PC-3 (cell line): ENCODE results near the gene SEZ6L2. TPM values are rescaled to one million over a fixed set of nuclear protein-coding genes. Genes with fewer than 3 reads are reported as not detected.
"Not testable (repeated sequence)": the region's sequence is repeated elsewhere in the genome, so short reads cannot be mapped to it uniquely, and the experiment has no call there.

Experiments
- ATAC-seq: fragments of 200-7000 bp; cut with Tn5 transposase; 2 replicates; pipeline ENCODE4 v1.9.1; 2020; ENCODE audit warnings: mild to moderate bottlenecking, moderate library complexity
- BruUV-seq: library from RNA; stranded (reverse); fragments of 400-500 nt; replicated peaks from 2 replicates; lab custom pipeline; 2021; lab: Mats Ljungman, UMichigan
- CTCF ChIA-PET: fragments of 300-600 bp; sonication (Branson Sonifier 250); formaldehyde crosslinking; loops from one replicate; lab custom pipeline; 2022; ENCODE audit warnings: antibody characterized with exemption; lab: Charles Lee
- POLR2A ChIA-PET: fragments of 300-600 bp; sonication (Branson Sonifier 250); formaldehyde crosslinking; loops from one replicate; lab custom pipeline; 2022; ENCODE audit warnings: antibody characterized with exemption; ENCODE audit not compliant: unreplicated experiment; lab: Charles Lee
- DNase-seq: peaks from one replicate; pipeline ENCODE4 v3.0.0-alpha.2; 2015
- H2AFZ ChIP-seq: fragments of 300-600 bp; sonication (generic); 2 replicates; pipeline ENCODE4 v1.6.0; 2016; ENCODE audit warnings: antibody characterized with exemption, low read length
- H3F3A ChIP-seq: fragments of 300-600 bp; sonication (generic); one replicate; pipeline ENCODE4 v1.6.0; 2017; ENCODE audit warnings: antibody characterized with exemption, low read length, control low read depth, mild to moderate bottlenecking; ENCODE audit not compliant: unreplicated experiment
- H3K27ac ChIP-seq: fragments of 300-600 bp; sonication (generic); 2 replicates; pipeline ENCODE4 v1.5.1; 2016; ENCODE audit warnings: mild to moderate bottlenecking, low read length
- H3K27me3 ChIP-seq: fragments of 300-600 bp; sonication (generic); 2 replicates; pipeline ENCODE4 v1.6.1; 2016; ENCODE audit warnings: low read length, mixed read lengths
- H3K36me3 ChIP-seq: fragments of 300-600 bp; sonication (generic); 2 replicates; pipeline ENCODE4 v1.6.1; 2016; ENCODE audit warnings: low read depth, mixed run types, low read length, mixed read lengths
- H3K4me1 ChIP-seq: fragments of 300-600 bp; sonication (generic); 2 replicates; pipeline ENCODE4 v1.5.1; 2016; ENCODE audit warnings: low read length; ENCODE audit not compliant: insufficient read depth
- H3K4me2 ChIP-seq: fragments of 300-600 bp; sonication (generic); 2 replicates; pipeline ENCODE4 v1.6.0; 2016; ENCODE audit warnings: low read length
- H3K4me3 ChIP-seq: fragments of 300-600 bp; sonication (generic); 2 replicates; pipeline ENCODE4 v1.5.1; 2016; ENCODE audit warnings: mild to moderate bottlenecking, low read length, mixed read lengths
- H3K79me2 ChIP-seq: fragments of 300-600 bp; sonication (generic); 2 replicates; pipeline ENCODE4 v1.6.1; 2017; ENCODE audit warnings: low read length, mixed read lengths
- H3K9ac ChIP-seq: fragments of 300-600 bp; sonication (generic); 2 replicates; pipeline ENCODE4 v1.6.0; 2016; ENCODE audit warnings: mild to moderate bottlenecking, low read length
- H3K9me2 ChIP-seq: fragments of 300-600 bp; sonication (generic); replicated peaks from 2 replicates; pipeline ENCODE4 v1.6.1; 2016; ENCODE audit warnings: mixed run types, low read length, mixed read lengths
- H3K9me3 ChIP-seq: fragments of 300-600 bp; sonication (generic); 2 replicates; pipeline ENCODE4 v1.6.1; 2016; ENCODE audit warnings: low read length, mixed read lengths
- H4K20me1 ChIP-seq: fragments of 300-600 bp; sonication (generic); 2 replicates; pipeline ENCODE4 v1.6.1; 2016; ENCODE audit warnings: low read length, mixed read lengths
- EZH2 ChIP-seq: fragments of 300-600 bp; sonication (generic); IDR thresholded peaks from one replicate; pipeline ENCODE4 v1.6.1; 2017; ENCODE audit warnings: antibody characterized with exemption, mild to moderate bottlenecking, low read length; ENCODE audit not compliant: unreplicated experiment
- EZH2phosphoT487 ChIP-seq: fragments of 300-600 bp; sonication (generic); IDR thresholded peaks from 2 replicates; pipeline ENCODE4 v1.6.1; 2018; ENCODE audit warnings: mild to moderate bottlenecking, antibody characterized with exemption, low read length, borderline replicate concordance
- intact Hi-C: fragments of 100-400 bp; cut with micrococcal nuclease; formaldehyde crosslinking; loops from 2 replicates; pipeline ENCODE4 v1.9.0; 2023
- total RNA-seq: library from RNA; depleted of rRNA; stranded (reverse); fragments of >200 nt; gene quantifications from 2 replicates; pipeline ENCODE4 v1.2.3, GENCODE V29; 2014
- TF ChIP-seq, protein P1 (sequence below): fragments of 300-600 bp; sonication (generic); conservative IDR thresholded peaks from 2 replicates; pipeline ENCODE4 v1.5.1; 2017; ENCODE audit warnings: antibody characterized with exemption, low read depth, mild to moderate bottlenecking, low read length

The SEZ6L2 gene
- total RNA-seq, 1 experiment from 2014 or later = 25.3 TPM

DNA sequence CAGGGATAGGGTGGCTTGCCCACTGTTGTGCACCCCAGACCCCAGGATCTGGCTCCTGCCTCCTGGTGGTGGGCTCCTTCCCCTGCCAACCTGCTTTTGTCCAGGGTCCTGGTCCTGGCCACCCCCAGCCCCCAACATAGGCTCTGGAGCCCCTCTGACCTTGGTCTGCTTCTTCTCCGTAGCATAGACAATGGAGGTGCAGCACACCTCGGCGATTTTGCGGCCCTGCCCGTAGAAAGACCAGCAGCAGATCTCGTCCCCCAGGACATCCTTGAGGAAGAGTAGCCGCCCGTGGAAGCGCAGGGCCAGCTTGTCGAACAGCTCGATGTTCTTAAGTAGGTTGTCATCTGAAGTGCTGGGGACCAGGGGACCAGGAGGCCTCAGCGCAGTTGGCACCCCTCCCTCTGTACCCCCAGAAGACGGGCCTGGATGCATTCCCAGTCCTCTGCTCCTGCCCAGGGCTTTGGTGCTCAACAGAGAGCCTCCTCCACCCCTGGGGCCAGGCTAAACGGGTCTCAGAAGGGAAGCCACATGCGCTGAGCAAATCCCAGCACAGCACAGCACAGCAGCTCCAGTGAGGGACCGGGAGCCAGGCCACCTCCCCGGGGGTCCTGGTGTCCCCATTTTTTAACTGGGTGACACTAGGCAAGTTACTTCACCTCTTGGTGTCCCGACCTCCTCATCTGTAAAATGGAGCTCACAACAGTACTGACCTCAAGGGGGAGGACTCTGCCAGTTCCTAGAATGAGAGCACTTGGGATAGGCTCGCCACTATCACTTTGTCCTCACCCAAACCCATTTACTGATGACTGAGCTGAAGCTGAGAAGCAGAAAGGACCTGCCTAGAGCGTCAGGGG is 11.7 kb upstream of the SEZ6L2 start:
- intact Hi-C loops = no loop called here
- no peak for ATAC-seq
- POLR2A ChIA-PET = no interaction called here

DNA sequence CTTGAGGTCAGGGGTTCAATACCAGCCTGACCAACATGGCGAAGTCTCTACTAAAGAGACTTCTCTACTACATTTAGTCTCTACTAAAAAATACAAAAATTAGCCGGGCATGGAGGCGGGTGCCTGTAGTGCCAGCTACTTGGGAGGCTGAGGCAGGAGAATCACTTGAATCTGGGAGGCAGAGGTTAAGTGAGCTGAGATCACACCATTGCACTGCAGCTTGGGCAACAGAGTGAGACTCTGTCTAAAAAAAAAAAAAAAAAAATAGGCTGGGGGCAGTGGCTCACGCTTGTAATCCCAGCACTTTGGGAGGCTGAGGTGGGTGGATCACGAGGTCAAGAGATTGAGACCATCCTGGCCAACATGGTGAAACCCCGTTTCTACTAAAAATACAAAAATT is 10.5 kb upstream of the SEZ6L2 start:
- H3K27ac ChIP-seq, H3K9me2 ChIP-seq, H3K4me1 ChIP-seq, DNase-seq, H3K4me2 ChIP-seq, H3K79me2 ChIP-seq, H3K9me3 ChIP-seq, H2AFZ ChIP-seq, H3K27me3 ChIP-seq, H3K36me3 ChIP-seq, H3K4me3 ChIP-seq, H4K20me1 ChIP-seq, intact Hi-C loops, BruUV-seq, H3K9ac ChIP-seq, ATAC-seq, H3F3A ChIP-seq: not testable (repeated sequence)
- ChIA-PET CTCF (interaction anchor here (0.6 kb wide), 1 partner anchor 45 kb away, joined by 7 read pairs; no protein-coding TSS in a partner anchor), POLR2A (interaction anchor here (1.0 kb wide), 1 partner anchor 10 kb away, joined by 16 read pairs; the partner anchor contains the start of genes ASPHD1 and SEZ6L2)

More for the DNA sequence above, 11.7 kb upstream of the SEZ6L2 start:
- Histone ChIP-seq H3K4me1 (0 out of 2 replicates have a peak, but pooled peaks cover 5% of the 10 kb centered on the region), H3F3A (no peaks in the 10 kb centered on the region), H3K4me2 (no peak overlapping the region), H3K9ac (no peak overlapping the region), H2AFZ (no peak overlapping the region), H3K27ac (no peak overlapping the region), H3K9me2 (no peaks in the 10 kb centered on the region), H3K27me3 (no peaks in the 10 kb centered on the region), H3K4me3 (no peak overlapping the region), H4K20me1 (no peaks in the 10 kb centered on the region), H3K36me3 (no peaks in the 10 kb centered on the region), H3K79me2 (no peaks in the 10 kb centered on the region), H3K9me3 (no peaks in the 10 kb centered on the region)
- CTCF ChIA-PET = no interaction called here
- TF ChIP-seq EZH2 = no peak
- TF ChIP-seq EZH2phosphoT487 = no peak
- TF ChIP-seq, protein P1, sequence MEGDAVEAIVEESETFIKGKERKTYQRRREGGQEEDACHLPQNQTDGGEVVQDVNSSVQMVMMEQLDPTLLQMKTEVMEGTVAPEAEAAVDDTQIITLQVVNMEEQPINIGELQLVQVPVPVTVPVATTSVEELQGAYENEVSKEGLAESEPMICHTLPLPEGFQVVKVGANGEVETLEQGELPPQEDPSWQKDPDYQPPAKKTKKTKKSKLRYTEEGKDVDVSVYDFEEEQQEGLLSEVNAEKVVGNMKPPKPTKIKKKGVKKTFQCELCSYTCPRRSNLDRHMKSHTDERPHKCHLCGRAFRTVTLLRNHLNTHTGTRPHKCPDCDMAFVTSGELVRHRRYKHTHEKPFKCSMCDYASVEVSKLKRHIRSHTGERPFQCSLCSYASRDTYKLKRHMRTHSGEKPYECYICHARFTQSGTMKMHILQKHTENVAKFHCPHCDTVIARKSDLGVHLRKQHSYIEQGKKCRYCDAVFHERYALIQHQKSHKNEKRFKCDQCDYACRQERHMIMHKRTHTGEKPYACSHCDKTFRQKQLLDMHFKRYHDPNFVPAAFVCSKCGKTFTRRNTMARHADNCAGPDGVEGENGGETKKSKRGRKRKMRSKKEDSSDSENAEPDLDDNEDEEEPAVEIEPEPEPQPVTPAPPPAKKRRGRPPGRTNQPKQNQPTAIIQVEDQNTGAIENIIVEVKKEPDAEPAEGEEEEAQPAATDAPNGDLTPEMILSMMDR = no peak
- BruUV-seq = no TSS peak
- DNase-seq = no peak

DNA sequence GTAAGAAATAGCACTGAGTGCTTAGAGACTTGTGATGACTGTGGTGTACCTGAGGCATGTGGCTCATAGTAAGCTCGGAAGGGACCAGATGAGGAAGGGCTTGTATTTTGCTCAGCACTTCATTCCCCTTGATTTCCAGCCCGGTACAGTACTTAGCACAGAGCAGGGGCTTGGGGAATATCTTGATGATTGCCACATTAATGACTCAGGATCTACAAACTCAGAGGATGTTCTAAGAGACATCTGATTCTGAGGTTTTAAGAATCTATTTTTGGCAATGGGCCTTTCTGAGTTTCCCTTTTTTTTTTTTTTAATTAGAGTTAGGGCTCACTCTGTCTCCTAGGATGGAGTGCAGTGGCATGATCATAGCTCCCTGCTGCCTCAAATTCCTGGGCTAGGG is 10.0 kb upstream of the SEZ6L2 start:
- no peak for DNase-seq
- no peak overlapping the region for H2AFZ ChIP-seq
- H3K27ac ChIP-seq = no peak overlapping the region
- no peak overlapping the region for H3K4me2 ChIP-seq
- BruUV-seq = no TSS peak
- ATAC-seq = no peak
- H3K9ac ChIP-seq = no peak overlapping the region
- H3F3A ChIP-seq = no peaks in the 10 kb centered on the region
- H4K20me1 ChIP-seq = no peaks in the 10 kb centered on the region
- intact Hi-C loops = no loop called here
- H3K27me3 ChIP-seq = no peaks in the 10 kb centered on the region
- TF ChIP-seq, protein P1 = no peak
- TF ChIP-seq EZH2phosphoT487 (no peak), EZH2 (no peak)
- no peaks in the 10 kb centered on the region for H3K4me1 ChIP-seq
- no peak overlapping the region for H3K4me3 ChIP-seq
- H3K36me3 ChIP-seq = no peaks in the 10 kb centered on the region
- H3K79me2 ChIP-seq = no peaks in the 10 kb centered on the region
- no peaks in the 10 kb centered on the region for H3K9me3 ChIP-seq
- ChIA-PET POLR2A (interaction anchor here (1.0 kb wide), 1 partner anchor 10 kb away, joined by 16 read pairs; the partner anchor contains the start of genes ASPHD1 and SEZ6L2), CTCF (interaction anchor here (0.6 kb wide), 1 partner anchor 45 kb away, joined by 7 read pairs; no protein-coding TSS in a partner anchor)
- no peaks in the 10 kb centered on the region for H3K9me2 ChIP-seq
